Muscle of arm (tissue), 12 donors: Measurements from ENCODE around the gene PKHD1. TPM values are rescaled to one million over a fixed set of nuclear protein-coding genes. Genes with fewer than 3 reads are reported as not detected.

Experiments used
- DNase-seq: peaks from one replicate; pipeline ENCODE4 v3.0.0-alpha.2; 2013
- polyA plus RNA-seq, 12 donors: library from polyadenylated mRNA; unstranded; fragments of 120-200 nt; gene quantifications; one replicate each; pipeline ENCODE4 v1.2.1, GENCODE V29; 2013; ENCODE audit not compliant: insufficient read length in 12 of 12

Gene PKHD1
- polyA plus RNA-seq, 12 donors = 2.2 to 10.4 (median 5.1) TPM; not detected in 1

DNA sequence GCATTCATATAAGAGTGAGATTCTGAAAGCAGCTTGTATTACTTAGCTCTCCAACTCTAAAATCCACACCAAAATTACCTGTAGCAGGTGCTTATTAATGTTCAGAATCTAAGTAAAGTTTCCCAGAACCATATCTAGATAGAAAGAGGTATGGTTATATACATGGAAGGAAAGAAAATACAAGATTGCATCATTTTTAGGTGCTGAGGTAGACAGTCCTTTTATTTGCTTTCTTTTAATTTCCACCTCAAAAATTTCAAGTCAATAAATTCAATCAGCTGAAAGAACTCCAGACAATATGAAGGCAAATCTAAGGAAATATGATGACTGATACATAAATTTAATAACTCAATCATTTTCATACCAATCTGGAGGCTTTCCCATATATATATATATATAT lies 521.9 kb downstream of the PKHD1 start:
- no peak for DNase-seq

Other genes with a start within 250 kb of the PKHD1 start
- not detected for gene IL17A, start 98.8 kb upstream of the PKHD1 start, polyA plus RNA-seq
- not detected for gene IL17F, start 156.9 kb upstream of the PKHD1 start, polyA plus RNA-seq
- gene MCM3, start 197.1 kb upstream of the PKHD1 start, polyA plus RNA-seq = 10 to 100 TPM in 11 of 12 donors, not detected in 1; 35.7 to 63.8 (median 44.9) TPM